DMS114 treated with DMSO at 0.1 percent for 48 hours (cell line): ENCODE measurements around the gene ATG101.

Source experiments
- DNase-seq: peaks from one replicate; lab custom pipeline; 2025; ENCODE audit not compliant: unreplicated experiment; lab: John Stamatoyannopoulos, UW

ATG101 gene

DNA sequence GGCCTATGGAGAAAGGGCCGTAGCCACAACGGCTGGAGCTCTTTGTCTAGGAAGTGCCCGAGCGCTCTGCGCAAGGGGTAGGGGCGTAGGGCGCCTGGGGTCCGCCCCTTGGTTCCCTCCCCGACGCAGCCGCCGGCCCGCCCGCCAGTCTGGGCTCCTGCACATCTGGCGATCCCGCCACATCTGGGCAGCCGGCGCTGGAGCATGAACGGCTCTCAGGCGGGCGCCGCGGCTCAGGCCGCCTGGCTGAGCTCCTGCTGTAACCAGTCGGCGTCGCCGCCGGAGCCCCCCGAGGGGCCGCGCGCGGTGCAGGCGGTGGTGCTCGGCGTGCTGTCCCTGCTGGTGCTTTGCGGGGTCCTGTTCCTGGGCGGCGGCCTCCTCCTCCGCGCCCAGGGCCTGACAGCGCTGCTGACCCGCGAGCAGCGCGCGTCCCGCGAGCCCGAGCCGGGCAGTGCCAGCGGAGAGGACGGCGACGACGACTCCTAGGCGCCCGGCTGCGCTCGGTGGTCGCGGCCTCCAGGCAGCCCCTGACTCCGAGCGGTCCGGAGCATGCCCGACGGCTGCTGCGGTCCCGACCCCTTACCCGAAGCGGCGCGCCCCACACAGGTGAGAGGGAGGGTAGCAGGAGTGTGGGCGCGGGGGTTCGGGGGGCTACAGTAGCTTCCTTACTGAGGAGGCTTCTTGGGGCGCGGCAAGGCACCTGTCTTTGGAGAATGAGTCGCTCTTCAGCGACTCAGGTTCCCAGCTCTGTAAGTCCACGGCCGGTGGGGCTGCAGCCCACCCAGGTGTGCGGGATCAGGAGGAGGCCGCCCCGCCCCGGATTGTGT is 10.0 kb downstream of the ATG101 start, which contains the start of gene SMIM41:
SMIM41 (plus strand) TSS at position 129 of the 827 bp plus-strand sequence; CDS start at position 205, 76 bp downstream.
- DNase-seq = no peak

DNA sequence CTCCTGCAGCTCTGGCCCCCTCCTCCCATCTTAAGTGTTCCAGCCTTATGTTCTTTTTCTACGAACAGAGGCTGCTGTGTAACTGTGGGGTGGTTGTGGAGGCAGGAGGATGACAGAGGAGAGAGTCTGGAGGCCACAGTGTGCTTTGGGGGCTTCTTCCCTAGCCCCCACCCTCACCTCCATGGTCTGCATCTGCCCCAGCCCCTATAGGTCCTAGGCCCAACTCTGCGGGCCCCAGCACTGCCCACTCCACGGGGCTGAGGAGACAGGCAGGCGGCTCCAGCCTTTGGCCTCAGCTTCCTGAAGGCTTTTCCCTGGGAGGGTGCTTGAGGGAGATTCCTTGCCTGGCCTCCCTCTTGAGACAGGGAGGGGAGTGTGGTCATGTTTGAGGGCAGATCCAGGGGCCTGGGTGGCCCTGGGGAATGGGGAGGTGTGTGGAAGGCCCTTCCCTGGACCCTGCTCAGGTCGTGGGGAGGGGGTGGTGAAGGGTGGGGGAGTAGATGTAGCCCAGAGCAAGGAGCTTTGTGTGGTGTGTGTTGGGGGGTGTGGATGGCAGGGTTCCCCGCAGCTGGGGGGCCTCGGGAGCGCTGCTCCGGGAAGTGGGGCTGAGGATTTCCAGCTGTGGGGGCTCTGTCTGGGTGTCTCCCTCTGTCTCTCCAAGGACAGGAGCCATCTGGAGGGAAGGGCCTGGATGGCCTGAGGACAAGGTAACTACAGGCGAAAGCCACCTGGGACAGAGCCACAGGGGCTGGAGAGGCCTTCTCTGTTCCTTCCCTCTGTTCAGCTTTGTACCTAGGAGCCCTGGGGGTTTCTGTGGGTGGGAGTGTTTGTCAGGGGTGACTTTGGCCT is 10.8 kb downstream of the ATG101 start:
- DNase-seq = no peak

DNA sequence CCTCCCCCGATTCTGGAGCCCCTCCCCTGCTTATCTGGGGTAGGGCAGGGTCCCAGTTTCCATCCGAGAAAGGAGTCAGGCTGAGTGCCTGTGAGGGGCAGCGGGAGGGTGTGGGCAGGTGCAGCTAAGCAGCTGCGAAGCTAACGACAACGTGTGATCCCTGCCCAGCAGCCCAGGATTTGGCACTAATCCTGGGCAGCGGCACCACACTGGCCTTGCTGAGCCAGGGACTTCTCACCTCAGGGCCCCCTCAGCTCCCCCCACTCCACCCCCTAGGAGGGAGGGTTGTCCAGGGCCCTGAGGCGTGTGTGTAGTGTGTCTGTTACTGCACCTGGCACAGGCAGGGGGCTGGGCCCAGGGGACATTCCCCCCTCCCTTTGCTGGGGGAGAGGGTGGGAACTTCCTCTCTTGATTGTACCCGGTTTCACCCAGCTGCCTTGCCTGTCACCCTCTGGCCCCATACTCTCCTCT is 11.5 kb downstream of the ATG101 start:
- DNase-seq = no peak

DNA sequence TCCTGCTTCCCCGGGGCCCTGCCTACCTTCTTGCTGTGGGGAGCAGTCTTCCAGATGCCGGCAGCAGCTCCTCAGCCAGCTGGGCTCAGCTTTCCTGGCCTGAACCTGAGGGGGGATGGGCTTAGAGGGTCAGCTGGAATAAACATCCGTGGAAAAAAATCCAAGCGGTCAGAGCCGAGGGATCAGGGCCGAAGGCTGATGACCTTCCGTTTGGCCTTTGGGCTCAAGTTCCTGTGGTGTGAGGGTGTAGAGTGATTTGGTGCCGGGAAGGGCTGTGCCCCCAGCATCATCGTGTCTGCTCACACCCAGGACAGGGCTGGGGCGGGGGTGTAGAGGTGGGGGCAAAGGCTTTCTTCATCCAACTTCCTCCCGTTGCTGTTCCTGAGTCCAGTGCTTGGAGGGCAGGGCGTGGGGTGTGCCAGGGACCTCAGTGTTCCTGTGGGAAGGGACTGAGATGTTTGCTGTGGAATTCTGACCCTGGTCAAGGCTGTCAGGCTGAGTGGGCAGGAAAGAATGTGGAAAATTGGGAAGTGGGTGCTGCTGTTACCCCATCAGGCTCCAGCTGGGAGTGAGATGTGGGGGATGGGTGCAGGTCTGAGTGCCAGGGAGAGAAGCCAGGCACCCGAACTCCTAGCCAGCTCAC is 12.4 kb downstream of the ATG101 start:
- DNase-seq = no peak

DNA sequence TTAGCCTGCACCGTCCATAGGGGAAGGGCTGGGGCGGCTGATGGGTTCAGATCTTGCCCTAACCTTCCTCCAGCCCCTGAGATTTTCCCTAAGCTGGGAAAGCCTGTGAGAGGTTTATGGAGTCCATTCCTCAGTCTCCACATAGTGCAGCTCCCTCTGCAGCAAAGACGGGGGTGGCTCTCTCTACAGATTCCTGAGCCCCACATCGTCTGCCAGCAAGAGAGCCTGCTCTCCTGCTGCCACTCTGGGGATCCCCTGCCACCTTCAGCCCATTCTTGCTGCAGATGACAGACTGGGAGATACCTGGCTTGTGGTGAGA is 12.8 kb downstream of the ATG101 start:
- no peak for DNase-seq

DNA sequence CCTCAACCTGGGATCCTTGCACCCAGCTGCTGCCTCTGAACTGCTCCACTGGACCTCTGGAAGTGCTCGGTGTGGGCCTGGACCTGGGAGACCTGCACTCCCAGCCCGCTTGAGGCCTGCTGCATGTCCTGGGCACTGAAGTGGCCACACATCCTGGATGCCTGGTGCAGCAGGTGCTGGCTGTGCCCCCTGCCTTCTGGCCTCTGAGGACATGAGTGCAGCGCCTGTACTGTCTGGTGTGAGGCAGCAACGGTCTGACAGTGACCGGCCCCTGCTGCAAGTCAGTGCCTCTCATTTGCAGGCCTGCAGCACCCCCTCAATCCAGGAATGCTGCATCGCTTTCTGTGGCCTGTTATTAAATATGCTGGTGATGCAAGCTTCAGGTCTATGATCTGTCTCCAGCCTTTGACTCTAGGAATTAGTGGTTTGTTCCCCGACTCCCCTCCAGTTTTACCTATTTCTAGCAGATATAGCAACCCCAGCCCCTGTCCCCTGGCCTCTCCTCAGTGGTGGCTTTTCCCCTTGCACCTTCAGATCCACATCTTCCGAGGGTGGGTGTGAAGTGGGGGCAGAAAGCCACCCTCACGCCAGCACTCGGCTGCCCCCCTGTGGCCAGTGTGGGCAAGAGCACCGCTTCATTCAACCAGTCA is 13.3 kb downstream of the ATG101 start:
- peak; percentile 44 for DNase-seq

DNA sequence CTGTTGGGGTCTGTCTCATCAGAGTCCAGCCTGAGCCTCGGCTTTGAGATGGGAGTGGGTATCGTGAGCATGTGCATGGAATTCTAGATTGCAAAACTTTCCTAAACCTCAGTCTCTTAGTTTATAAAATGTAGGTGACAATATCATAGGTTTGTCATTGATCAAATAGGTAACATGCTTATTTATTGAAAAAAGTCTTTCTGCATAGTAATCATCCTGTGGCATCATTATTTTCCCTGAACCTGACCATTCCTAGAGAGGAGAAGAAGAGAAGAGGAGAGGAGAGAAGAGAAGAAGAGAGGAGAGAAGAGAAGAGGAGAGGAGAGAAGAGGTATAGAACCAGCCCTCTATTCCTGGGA is 13.8 kb downstream of the ATG101 start:
- DNase-seq = no peak

DNA sequence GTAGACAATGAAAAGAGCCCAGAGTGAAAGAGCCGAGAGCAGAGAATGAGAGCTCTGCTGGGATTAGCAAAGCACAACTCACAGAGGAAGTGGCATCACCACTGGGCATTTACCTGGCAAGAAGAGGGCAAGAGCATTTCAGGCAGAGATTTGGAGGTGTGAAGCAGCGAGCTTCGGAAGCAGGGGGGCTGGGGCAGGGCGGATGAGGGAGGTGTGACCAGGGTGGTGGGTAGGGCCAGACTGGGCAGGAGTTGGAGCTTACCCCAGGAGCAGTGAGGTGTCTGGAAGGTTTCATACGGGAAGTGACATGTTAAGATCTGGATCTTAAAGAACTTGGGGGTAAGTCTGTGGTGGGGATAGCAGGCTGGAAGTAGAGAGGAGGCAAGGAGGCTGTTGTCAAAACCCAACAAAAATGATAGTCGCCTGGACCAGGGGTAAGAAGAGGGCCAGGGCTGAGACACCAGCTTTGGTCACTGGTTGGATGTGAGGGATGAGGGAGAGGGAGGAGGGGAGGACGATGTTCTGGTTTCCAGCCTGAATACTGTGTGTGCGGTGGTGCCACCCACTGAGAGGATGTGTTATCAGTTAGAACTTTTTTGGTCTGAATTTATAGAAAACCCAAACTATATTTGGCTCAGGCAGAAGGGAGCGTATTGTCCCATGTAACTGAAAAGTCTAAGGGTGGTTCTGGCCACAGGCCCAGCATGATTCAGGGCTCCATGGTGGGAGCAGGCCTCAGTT is 14.9 kb downstream of the ATG101 start:
- no peak for DNase-seq

DNA sequence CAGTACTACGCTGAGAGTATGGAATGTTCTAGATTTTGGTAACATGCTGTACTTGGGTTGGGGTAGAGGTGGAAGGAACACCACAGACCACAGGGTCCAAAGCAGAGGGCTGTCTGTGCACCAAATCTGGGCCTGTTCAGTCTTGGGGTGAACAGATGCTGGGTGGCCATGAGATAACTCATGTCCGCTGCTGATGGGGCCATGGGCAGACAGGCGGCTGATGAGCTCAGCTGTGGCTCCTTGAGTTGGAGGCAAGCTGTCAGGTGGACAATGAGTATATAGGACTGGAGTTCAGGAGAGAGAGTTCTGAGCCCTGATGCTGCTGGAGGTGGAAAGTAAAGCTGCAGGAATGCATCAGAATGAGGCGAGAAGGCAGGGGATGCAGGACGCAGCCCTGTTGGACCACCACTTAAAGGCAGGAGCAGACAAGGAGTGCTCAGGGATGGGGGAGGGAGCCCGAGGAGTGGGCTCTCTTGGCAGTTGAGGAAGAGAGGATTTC is 16.0 kb downstream of the ATG101 start:
- DNase-seq = no peak

DNA sequence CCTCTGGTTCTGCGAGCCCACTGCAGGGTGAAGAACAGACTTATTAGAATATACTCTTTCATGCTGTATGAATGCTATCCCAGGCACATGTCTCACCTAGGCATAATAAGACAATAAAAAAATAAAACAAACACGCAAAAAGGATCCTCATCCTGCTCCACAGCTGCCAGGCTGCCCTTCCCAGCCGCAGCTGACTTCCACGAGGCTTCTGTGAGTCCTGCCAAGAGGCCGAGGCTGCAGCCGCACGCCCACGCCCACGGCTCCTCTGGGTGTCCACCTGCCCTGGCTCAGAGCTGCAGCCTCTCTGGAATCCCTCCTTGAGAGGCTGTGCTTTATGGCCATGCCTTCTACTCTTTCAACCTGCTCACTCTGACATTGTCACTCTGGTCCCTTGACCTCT is 16.6 kb downstream of the ATG101 start:
- DNase-seq = no peak

DNA sequence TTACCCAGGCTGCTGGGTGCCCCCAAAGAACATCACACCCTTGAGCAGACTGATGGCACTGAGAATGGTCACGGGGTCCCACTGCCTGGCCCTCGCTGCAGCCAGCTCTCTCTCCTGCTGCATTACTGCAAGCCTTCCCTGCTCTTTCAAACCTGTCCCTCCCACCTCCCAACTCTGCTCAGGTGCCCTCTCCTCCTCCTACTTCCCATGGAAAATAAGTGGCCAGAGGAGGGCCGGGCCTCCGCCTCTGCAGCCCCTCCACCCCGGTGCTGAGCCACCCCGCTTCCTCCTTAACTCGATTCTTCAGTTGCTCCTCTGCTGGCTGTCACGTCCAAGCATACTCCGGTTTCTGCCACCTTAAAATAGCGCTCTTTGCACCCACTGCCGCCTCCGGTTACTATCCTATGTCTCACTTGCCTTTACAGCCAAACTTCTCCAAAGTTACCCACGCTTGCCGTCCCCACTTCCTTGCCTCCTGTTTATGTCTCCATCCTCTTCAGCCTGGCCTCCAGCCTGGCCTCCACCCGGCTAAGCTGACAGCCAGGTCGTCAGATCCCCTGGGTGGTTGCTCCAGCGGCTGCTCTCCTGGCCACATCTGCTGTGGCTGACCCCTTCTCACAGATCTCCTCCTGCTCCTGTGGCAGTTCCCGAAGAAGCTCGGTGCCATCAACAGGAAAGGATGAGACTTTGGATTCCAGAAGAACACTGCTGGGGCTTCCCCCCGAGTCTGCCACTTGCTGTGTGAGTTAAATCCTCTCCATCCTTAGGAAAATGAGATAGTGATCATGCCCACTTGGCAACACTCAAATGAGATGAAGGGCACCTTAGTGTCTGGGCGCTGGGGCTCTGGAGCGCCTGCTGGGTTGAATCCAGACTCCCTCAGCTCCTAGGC is 17.4 kb downstream of the ATG101 start:
- DNase-seq = no peak

DNA sequence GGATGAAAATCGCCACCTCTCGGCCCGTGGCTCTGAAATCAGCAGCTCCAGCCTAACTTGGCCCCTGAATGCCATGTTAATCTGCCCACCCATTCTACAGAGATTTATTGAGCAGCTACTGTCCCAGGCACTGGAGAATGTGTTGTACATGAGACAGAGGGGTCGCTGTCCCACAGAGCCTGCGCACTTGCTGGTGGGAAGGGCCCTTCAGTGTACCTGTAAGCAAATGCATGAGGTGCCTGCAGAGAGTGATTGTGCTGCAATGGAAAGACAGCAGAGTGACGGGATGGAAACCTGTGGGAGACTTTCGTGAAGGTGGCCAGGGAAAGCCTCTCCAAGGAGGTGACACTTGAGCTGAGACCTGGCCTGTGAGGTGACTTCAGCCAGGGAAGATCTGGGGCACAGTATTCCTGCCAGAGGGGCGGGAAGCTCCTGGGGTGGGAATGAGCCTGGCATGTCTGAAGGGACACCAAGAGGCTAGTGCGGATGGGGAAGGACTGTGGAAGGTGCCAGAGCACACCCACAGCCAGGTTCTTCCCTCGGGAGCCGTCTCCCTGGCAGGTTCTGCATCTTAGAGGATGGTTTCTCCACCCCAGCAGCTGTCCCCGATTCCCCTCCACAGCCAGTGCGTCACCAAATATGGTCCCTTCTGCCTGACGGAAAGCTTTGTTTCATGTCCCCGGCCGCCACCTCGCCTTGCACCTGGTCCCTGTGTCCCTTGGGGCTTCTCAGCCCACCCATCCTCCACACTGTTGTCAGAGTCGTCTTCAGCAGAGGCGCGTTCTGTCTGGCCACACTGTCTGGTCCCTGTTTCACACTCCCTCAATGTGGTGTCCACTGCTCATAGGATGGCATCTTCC is 18.4 kb downstream of the ATG101 start:
- no peak for DNase-seq

DNA sequence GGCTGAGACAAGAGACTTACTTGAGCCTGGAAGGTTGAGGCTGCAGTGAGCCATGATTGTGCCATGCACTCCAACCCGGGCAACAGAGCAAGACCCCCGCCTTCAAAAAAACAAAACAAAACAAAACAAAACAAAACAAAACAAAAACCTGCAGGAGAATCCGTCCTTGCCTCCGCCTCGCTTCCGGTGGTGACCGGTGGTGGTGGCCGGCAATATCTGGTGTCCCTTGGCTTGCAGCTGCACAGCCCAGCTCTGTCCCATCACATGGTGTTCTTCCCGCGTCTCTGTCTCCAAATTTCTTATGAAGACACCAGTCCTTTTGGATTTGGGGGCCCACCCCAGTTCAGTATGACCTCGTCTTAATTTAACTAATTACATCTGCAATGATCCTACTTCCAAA is 19.7 kb downstream of the ATG101 start:
- no peak for DNase-seq

DNA sequence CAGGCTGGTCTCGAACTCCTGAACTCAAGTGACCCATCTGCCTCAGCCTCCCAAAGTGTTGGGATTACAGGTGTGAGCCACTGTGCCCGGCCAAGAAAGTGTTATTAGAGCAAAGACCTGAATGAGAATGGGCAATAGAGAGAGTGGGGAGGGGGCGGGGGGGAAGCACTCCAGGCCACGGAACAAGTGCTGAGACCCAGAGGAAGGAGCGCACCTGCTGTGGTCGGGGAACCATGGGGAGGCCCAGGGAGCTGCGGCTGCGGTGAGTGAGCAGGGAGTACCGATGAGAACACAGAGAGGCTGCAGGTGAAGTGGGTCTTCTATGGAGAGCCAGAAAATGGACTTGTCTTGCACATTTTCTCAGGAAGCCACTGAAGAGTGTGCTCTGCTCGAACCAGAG is 20.5 kb downstream of the ATG101 start:
- no peak for DNase-seq

DNA sequence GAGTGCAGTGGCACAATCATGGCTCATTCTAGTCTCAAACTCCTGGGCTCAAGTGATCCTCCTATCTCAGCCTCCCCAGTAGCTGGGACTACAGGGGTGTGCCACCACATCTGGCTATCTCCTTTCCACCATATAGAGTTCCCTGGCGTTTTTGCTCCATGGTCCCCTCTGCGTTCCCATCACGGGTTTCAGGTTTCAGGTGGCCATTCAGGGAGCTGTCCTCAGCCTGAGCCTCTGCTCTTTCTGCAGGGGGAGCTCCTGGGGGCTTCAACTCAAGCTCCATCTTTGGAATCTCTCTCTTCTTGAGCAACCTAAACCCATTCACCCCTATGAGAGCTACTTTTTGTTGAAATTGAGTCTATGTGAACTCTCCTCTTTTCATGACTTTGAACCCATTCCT is 21.3 kb downstream of the ATG101 start:
- no peak for DNase-seq

DNA sequence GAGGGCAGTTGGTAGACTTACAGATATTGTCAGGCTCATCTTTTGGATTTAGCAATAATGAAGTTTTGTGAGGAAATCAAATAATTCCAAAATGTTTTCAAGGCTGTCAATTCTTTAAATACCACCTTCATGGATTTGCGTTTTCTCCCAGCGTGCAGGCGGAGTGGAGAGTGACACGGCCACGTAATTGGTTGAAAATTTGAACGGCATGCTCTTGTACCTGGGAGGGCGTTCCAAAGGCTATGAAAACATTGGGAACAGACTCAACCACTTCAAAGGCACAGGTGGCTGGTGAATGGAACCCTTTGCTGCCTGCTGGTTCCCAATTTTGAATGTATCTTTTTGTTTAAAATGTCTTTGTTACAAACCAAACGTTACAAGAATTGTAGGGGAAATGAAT is 22.1 kb downstream of the ATG101 start:
- DNase-seq = no peak

DNA sequence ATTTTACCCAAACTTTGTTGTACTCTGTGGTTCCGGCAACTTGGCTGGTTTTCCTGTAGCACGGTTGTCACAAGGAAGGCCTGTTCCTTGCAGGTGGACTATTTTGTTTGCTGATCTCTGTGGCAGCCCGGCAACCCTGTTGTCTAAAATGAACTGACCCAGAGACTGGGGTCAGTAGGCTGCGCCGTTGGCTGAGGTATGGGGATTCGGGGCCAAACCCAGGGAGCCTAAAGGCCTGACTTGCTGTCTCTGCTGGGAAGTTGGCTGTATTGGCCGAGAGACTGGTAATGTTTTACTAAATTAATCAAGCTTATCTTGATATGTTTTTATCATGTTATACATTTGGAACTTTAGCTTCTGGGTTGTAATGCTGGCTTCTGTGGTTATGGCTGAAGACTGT is 23.6 kb downstream of the ATG101 start:
- no peak for DNase-seq

DNA sequence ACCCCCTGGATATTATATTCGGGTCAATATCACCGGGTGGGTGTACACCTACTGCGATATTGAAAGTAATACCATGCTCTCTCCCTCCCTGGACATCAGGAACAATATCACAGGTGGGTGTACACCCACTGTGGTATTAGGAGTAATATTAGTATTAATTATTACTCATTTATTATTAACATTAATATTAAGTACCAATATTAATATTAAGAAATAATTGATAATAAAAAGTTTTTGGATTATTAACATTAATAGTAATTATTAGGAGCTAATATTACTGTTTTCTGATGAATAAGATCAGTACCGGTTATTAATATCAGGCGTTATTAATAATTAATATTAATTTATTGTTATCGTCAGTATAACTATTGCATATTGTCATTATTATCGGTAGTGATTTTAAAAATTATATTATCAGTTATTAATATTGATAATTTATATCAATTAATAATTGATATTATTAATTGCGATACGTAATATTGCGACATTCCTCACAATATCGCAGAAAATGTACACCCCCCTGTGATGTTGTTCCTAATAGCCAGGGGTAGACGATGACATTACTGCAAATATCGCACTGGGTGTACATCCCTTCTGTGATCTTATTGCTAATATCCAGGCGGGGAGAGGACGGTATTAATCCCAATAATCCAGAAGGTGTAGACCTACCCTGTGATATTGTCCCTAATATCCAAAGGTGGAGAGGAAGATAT is 26.7 kb downstream of the ATG101 start:
- no peak for DNase-seq
